Measurements from ENCODE around the gene DLX3.

Gene DLX3

DNA sequence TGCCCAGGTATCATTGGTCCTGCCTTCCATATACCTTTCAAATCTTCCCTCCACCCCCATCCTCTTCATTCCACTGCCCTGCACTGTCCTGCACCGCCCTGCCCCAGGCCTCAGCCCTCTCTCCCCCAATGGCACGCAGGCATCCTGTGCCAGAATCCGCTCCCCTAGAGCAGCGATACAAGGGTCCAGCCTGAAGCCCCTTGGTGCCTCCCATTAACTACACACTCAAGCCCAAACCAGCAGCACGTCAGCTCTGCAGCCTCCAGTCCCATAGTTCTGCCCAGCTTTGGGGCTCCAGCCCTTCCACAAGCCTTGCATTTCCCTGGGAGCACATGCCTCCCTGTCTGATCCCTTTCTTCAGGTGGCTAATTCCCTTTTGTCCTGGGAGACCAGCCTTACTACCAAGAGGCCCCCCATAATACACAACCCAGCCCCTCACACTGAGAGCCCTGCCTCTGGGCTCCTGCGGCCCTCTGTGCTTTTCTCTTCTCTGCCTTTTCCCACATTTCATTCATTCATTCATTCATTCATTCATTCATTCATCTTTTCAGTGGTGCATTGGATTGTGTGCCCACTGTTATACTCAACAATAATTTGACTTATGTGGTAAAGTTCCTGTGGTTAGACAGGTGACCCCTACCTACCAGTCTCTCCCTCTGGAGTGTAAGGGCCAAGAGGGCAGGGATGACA, 26.8 kb upstream of the DLX3 start:
- H3K9me3 Mint-ChIP-seq = no peaks in the 10 kb centered on the region
- H3K36me3 Mint-ChIP-seq (ENCODE audit: low read depth) = no peaks in the 10 kb centered on the region
- DNase-seq = no peak
- no peak overlapping the region for H3K4me3 Mint-ChIP-seq
- H3K27me3 Mint-ChIP-seq (ENCODE audit: low read depth, poor library complexity) = peaks cover 43% of the 10 kb centered on the region
- TF ChIP-seq CTCF (IDR thresholded peaks at IDR 0.05) = no peak
- H3K4me1 Mint-ChIP-seq = peaks cover 6% of the 10 kb centered on the region
- no peak overlapping the region for H3K27ac Mint-ChIP-seq

- Mint-ChIP-seq H3K9me3 (peaks cover 2% of the 10 kb centered on the region), H3K4me1 (no peaks in the 10 kb centered on the region), H3K36me3 (ENCODE audit: low read depth) (no peaks in the 10 kb centered on the region), H3K27ac (no peak overlapping the region), H3K4me3 (no peak overlapping the region), H3K27me3 (ENCODE audit: low read depth, poor library complexity) (peaks cover 49% of the 10 kb centered on the region)
- DNase-seq = no peak
- no peak for TF ChIP-seq CTCF (IDR thresholded peaks at IDR 0.05)
These were observed 26.0 kb upstream of the DLX3 start for GRCh38 chr17:50020841-50021599.

DNA sequence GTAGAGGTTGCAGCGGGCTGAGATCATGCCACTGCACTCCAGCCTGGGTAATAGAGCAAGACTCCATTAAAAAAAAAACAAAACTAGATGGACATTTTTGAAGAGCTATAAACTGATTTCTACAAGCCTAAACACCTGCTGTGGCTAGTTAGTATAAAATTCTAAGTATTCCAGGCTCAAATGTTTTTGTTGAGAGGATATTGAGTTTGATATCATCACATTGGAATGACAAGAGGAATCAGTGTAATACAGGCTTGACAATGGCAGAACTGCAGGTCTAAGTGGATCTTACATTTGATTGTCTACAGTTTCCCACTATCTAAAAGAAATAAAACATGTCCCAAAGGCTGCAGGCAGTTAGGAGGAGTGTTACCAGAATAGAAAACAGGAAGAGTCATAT, 23.9 kb upstream of the DLX3 start:
- no peaks in the 10 kb centered on the region for H3K36me3 Mint-ChIP-seq (ENCODE audit: low read depth)
- no peak overlapping the region for H3K27ac Mint-ChIP-seq
- no peak for DNase-seq
- H3K9me3 Mint-ChIP-seq = peaks cover 20% of the 10 kb centered on the region
- H3K27me3 Mint-ChIP-seq (ENCODE audit: low read depth, poor library complexity) = peaks cover 52% of the 10 kb centered on the region
- H3K4me1 Mint-ChIP-seq = no peaks in the 10 kb centered on the region
- H3K4me3 Mint-ChIP-seq = no peak overlapping the region
- TF ChIP-seq CTCF (IDR thresholded peaks at IDR 0.05) = no peak

- no peak overlapping the region for H3K4me3 Mint-ChIP-seq
- no peak overlapping the region for H3K27ac Mint-ChIP-seq
- TF ChIP-seq CTCF (IDR thresholded peaks at IDR 0.05) = no peak
- peaks cover 59% of the 10 kb centered on the region for H3K27me3 Mint-ChIP-seq (ENCODE audit: low read depth, poor library complexity)
- H3K36me3 Mint-ChIP-seq (ENCODE audit: low read depth) = no peaks in the 10 kb centered on the region
- peaks cover 52% of the 10 kb centered on the region for H3K9me3 Mint-ChIP-seq
- DNase-seq = no peak
- no peaks in the 10 kb centered on the region for H3K4me1 Mint-ChIP-seq
These were observed 20.1 kb upstream of the DLX3 start for GRCh38 chr17:50015146-50015545.

DNA sequence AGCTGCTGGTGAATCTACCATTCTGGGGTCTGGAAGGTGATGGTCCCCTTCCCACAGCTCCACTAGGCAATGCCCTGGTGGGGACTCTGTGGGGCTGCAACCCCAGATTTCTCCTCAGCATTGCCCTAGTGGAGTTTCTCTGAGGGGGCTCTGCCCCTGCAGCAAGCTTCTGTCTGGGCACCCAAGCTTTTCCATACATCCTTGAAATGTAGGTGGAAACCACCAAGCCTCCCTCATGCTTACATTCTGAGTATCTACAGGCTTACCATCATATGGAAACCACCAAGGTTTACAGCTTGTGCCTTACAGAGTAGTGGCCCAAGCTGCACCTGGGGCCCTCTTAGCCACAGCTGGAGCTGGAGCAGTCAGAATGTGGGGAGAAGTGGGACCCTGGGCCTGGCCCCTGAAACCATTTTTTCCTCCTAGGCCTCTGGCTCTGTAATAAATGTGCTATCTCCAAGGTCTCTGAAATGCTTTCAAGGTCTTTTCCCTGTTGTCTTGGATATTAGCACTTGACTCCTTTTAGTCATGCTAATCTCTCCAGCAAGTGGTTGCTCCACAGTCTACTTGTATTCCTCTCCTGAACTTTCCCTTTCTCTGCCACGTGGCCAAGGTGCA, 19.6 kb upstream of the DLX3 start:
- no peak overlapping the region for H3K27ac Mint-ChIP-seq
- H3K4me1 Mint-ChIP-seq = no peaks in the 10 kb centered on the region
- no peak for DNase-seq
- peaks cover 58% of the 10 kb centered on the region for H3K9me3 Mint-ChIP-seq
- H3K4me3 Mint-ChIP-seq = no peak overlapping the region
- TF ChIP-seq CTCF (IDR thresholded peaks at IDR 0.05) = no peak
- H3K27me3 Mint-ChIP-seq (ENCODE audit: low read depth, poor library complexity) = peaks cover 62% of the 10 kb centered on the region
- H3K36me3 Mint-ChIP-seq (ENCODE audit: low read depth) = no peaks in the 10 kb centered on the region
